Type B pancreatic cell (in vitro differentiated cells): ENCODE results near the gene SRGAP1. TPM values are rescaled to one million over a fixed set of nuclear protein-coding genes. Genes with fewer than 3 reads are reported as not detected.
"Not testable (repeated sequence)": the region's sequence is repeated elsewhere in the genome, so short reads cannot be mapped to it uniquely, and the experiment has no call there.

Experiments
- DNase-seq: peaks from one replicate; pipeline ENCODE4 v3.0.0; 2021; ENCODE audit warnings: mixed read lengths; ENCODE audit not compliant: unreplicated experiment; ENCODE audit errors: extremely low spot score
- H3K27ac Mint-ChIP-seq: 2 replicates; pipeline ENCODE4 v1.8.0; 2021; ENCODE audit warnings: mild to moderate bottlenecking, mixed read lengths
- H3K27me3 Mint-ChIP-seq: 2 replicates; pipeline ENCODE4 v1.8.0; 2021; ENCODE audit warnings: mixed read lengths
- H3K36me3 Mint-ChIP-seq: 2 replicates; pipeline ENCODE4 v1.8.0; 2021; ENCODE audit warnings: mixed read lengths
- H3K4me1 Mint-ChIP-seq: one replicate; pipeline ENCODE4 v1.8.0; 2021; ENCODE audit warnings: mixed read lengths; ENCODE audit not compliant: unreplicated experiment
- H3K4me3 Mint-ChIP-seq: 2 replicates; pipeline ENCODE4 v1.8.0; 2021; ENCODE audit warnings: mild to moderate bottlenecking, mixed read lengths
- H3K9me3 Mint-ChIP-seq: 2 replicates; pipeline ENCODE4 v1.8.0; 2021; ENCODE audit warnings: mixed read lengths
- total RNA-seq: library from RNA; stranded (reverse); gene quantifications from 2 replicates; pipeline ENCODE4 v1.2.1, GENCODE V29; 2021; ENCODE audit warnings: low replicate concordance
- TF ChIP-seq, protein P1 (sequence below): fragments of 200-600 bp; sonication (generic); conservative IDR thresholded peaks from 2 replicates; pipeline ENCODE4 v1.5.0; 2021; ENCODE audit warnings: antibody characterized with exemption, mild to moderate bottlenecking

Gene SRGAP1
- total RNA-seq, 1 donor from 2014 or later: 14.9 TPM

- Mint-ChIP-seq H3K4me3 (no peak overlapping the region), H3K36me3 (no peaks in the 10 kb centered on the region), H3K27me3 (no peaks in the 10 kb centered on the region), H3K27ac (no peak overlapping the region), H3K9me3 (no peaks in the 10 kb centered on the region), H3K4me1 (no peaks in the 10 kb centered on the region)
- DNase-seq: no peak
- TF ChIP-seq, protein P1, sequence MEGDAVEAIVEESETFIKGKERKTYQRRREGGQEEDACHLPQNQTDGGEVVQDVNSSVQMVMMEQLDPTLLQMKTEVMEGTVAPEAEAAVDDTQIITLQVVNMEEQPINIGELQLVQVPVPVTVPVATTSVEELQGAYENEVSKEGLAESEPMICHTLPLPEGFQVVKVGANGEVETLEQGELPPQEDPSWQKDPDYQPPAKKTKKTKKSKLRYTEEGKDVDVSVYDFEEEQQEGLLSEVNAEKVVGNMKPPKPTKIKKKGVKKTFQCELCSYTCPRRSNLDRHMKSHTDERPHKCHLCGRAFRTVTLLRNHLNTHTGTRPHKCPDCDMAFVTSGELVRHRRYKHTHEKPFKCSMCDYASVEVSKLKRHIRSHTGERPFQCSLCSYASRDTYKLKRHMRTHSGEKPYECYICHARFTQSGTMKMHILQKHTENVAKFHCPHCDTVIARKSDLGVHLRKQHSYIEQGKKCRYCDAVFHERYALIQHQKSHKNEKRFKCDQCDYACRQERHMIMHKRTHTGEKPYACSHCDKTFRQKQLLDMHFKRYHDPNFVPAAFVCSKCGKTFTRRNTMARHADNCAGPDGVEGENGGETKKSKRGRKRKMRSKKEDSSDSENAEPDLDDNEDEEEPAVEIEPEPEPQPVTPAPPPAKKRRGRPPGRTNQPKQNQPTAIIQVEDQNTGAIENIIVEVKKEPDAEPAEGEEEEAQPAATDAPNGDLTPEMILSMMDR: no peak
These were observed 350.0 kb downstream of the SRGAP1 start for GRCh38 chr12:64194333-64195149.

- not testable (repeated sequence) for H3K4me3 Mint-ChIP-seq, DNase-seq
These were observed 351.3 kb downstream of the SRGAP1 start for GRCh38 chr12:64195841-64196240.

DNA sequence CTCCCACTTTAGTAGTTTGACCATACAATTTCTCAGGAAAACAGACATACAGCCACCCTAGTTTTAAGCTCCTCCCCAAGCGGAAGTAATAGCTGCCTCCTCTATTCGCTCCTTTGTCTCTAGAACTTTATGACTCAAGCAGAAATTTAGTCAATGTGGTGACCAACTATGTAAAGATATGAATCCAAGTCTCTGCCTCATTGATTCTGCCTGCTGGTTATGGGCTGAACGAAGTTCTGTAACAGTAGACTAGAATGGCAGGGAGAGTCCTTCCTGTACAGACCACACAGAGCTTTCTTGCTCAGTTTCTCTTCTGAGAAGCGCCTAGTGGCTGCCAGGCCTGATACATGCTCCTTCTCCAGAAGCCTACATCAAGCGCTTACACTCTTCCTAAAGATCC lies 358.5 kb downstream of the SRGAP1 start:
- Mint-ChIP-seq H3K27me3 (no peaks in the 10 kb centered on the region), H3K27ac (no peak overlapping the region), H3K4me1 (no peaks in the 10 kb centered on the region), H3K36me3 (peaks cover 8% of the 10 kb centered on the region), H3K4me3 (no peak overlapping the region), H3K9me3 (no peaks in the 10 kb centered on the region)
- TF ChIP-seq, protein P1: no peak
- no peak for DNase-seq

More at GRCh38 chr12:64195841-64196240, 351.3 kb downstream of the SRGAP1 start:
- not testable (repeated sequence) for H3K27me3 Mint-ChIP-seq, H3K27ac Mint-ChIP-seq, H3K36me3 Mint-ChIP-seq, H3K9me3 Mint-ChIP-seq, H3K4me1 Mint-ChIP-seq

- Mint-ChIP-seq H3K36me3 (peaks cover 8% of the 10 kb centered on the region), H3K4me3 (no peak overlapping the region), H3K4me1 (no peaks in the 10 kb centered on the region), H3K27me3 (no peaks in the 10 kb centered on the region), H3K9me3 (no peaks in the 10 kb centered on the region), H3K27ac (no peak overlapping the region)
- no peak for DNase-seq
- TF ChIP-seq, protein P1: no peak
These were observed 359.3 kb downstream of the SRGAP1 start for GRCh38 chr12:64203775-64204174.

- TF ChIP-seq, protein P1: no peak
- H3K4me3 Mint-ChIP-seq: no peak overlapping the region
- peaks cover 8% of the 10 kb centered on the region for H3K36me3 Mint-ChIP-seq
These were observed 361.0 kb downstream of the SRGAP1 start for GRCh38 chr12:64205542-64205941.

DNA sequence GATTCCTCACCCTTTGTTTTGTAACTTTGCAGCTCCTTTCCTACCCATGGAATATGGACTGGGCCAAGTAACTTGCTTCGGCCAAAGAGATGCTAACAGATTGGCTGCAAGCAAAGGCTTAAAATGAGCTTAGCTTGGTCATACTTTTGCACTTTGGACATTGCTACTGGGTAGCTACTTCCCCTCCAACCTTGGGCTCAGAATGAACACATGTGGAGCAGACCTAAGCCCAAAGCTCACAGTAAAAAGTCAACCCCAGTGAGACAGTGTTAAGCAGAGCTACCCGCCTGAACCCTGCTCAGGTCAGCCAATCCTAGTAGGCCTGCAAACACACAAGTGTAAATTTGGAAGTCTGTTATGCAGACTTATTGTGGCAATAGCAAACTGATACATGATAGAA lies 363.0 kb downstream of the SRGAP1 start:
- Mint-ChIP-seq H3K9me3 (no peaks in the 10 kb centered on the region), H3K4me3 (no peak overlapping the region), H3K36me3 (peaks cover 16% of the 10 kb centered on the region), H3K27me3 (no peaks in the 10 kb centered on the region), H3K4me1 (no peaks in the 10 kb centered on the region), H3K27ac (no peak overlapping the region)
- TF ChIP-seq, protein P1: no peak
- no peak for DNase-seq

More at GRCh38 chr12:64205542-64205941, 361.0 kb downstream of the SRGAP1 start:
- H3K27ac Mint-ChIP-seq: no peak overlapping the region
- H3K27me3 Mint-ChIP-seq: no peaks in the 10 kb centered on the region
- H3K4me1 Mint-ChIP-seq: no peaks in the 10 kb centered on the region
- no peak for DNase-seq
- no peaks in the 10 kb centered on the region for H3K9me3 Mint-ChIP-seq
